Daoy (cell line): ENCODE data around the gene LARGE1. TPM values are rescaled to one million over a fixed set of nuclear protein-coding genes. Genes with fewer than 3 reads are reported as not detected.

Source experiments
- DNase-seq: peaks from one replicate; pipeline ENCODE4 v3.0.0-alpha.2; 2015; ENCODE audit warnings: low read depth
- total RNA-seq: library from RNA; depleted of rRNA; stranded (reverse); fragments of >200 nt; shearing (Covaris generic); gene quantifications from 2 replicates; pipeline ENCODE4 v1.2.3, GENCODE V29; 2014

LARGE1 gene
- total RNA-seq, 1 experiment from 2014 or later = 9.1 TPM

DNA sequence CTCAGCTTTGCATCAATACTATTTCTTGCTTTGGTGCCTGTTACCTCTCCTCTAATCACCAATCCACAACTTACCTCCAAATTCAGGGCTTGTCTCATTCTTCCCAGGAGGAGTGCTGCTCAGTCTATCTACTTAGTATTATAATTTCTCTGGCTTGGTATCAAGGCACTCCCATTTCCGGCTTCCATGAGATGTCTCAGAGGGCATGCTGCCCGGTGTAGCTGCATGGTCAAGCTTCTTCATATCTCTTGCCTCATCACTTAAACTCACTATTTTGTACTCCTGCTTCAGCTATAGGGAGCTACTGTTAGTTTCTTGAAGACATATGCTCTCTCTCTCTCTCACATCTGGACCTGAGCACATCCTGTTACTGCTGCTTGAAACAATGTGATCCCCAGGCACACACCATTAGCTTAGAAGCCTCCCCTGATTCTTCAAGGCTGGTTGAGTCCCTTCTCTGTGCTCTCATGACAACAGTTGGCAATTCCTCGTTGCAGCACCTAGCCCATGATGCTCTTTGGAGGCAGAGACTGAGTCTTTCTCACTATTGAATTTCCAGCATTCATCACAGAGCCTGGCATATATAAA, 679.3 kb downstream of the LARGE1 start:
- peak; percentile 23 for DNase-seq

DNA sequence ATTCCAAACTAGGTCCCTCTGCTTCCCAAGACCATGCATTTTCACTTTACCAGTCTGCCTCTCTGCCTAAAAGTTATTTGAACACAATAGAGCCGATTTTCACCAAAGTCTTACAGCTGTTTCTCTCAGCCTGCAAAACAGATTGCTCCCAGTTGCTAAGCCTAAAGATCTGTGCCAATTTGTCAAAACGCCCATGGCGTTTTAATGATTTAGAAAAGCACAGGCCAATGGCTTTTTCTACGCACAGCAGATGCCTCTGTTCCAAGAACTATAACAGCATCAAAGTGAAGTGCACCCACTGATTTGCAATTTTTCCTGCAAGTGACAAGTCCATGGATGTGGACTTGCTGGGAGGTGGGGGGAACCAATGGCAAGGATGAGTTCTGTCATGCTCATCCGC, 688.2 kb downstream of the LARGE1 start:
- DNase-seq = no peak

GRCh38 chr22:33227791-33228190, 692.5 kb downstream of the LARGE1 start:
- DNase-seq = no peak

DNA sequence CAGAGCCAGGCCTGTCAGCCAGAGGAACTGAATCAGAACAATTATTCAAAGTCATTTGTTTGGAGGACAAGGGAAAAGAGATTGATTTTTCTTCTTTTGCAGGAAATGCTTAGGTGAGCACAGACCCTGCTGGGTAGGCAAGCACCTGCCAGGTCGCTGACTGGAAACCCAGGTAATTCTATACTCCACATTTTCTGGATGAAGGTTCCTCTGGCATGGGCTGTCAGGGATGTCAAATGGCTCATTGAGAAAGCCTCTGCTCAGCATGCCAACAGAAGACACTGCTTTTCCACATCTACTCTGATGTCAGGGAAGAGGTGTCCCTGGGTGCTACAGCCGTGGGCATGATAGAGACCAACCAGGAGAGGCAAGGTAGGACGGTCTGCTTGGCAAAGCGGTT, 695.4 kb downstream of the LARGE1 start:
- DNase-seq = no peak
